CD14-positive monocyte (primary cell): ENCODE results near the gene IL1RAPL1. TPM values are rescaled to one million over a fixed set of nuclear protein-coding genes. Genes with fewer than 3 reads are reported as not detected.

Experiments
- DNase-seq, 3 donors: peaks; one replicate each; pipeline ENCODE4 v3.0.0-alpha.2; 2011 to 2022
- H2AFZ ChIP-seq: 2 replicates; pipeline ENCODE4 v1.6.0; 2012; ENCODE audit warnings: mild to moderate bottlenecking, low read depth, low read length, inconsistent platforms; ENCODE audit not compliant: insufficient read depth, poor library complexity, severe bottlenecking
- H3K27ac ChIP-seq, 2 donors: 1 replicate in 1 of 2; 2 replicates in 1 of 2; pipeline ENCODE4 v1.5.1; 2012 to 2013; ENCODE audit warnings: low read length in 2 of 2, control low read depth in 1 of 2, inconsistent platforms in 1 of 2, low read depth in 1 of 2, mild to moderate bottlenecking in 1 of 2
- H3K27me3 ChIP-seq, 2 donors: one replicate each; pipeline versions ENCODE4 v1.6.0 to v1.6.1; 2011 to 2013; ENCODE audit warnings: low read length in 2 of 2; ENCODE audit not compliant: control insufficient read depth in 2 of 2, insufficient read depth in 2 of 2
- H3K36me3 ChIP-seq, 2 donors: replicated peaks in 1 of 2; 1 replicate in 1 of 2; 2 replicates in 1 of 2; pipeline versions ENCODE4 v1.5.1 to v1.6.1; 2012 to 2013; ENCODE audit warnings: low read length in 2 of 2, control low read depth in 1 of 2, inconsistent platforms in 1 of 2, mild to moderate bottlenecking in 1 of 2; ENCODE audit not compliant: insufficient read depth in 2 of 2, control insufficient read depth in 1 of 2
- H3K4me1 ChIP-seq, 2 donors: 1 replicate in 1 of 2; 2 replicates in 1 of 2; pipeline versions ENCODE4 v1.5.1 to v1.6.1; 2012 to 2013; ENCODE audit warnings: low read length in 2 of 2, control low read depth in 1 of 2, inconsistent platforms in 1 of 2, mild to moderate bottlenecking in 1 of 2, moderate library complexity in 1 of 2; ENCODE audit not compliant: insufficient read depth in 2 of 2, control insufficient read depth in 1 of 2
- H3K4me2 ChIP-seq: replicated peaks from 2 replicates; pipeline ENCODE3; 2012; ENCODE audit warnings: low read length, moderate library complexity, mild to moderate bottlenecking; ENCODE audit not compliant: poor library complexity, severe bottlenecking; ENCODE audit errors: extremely low read depth
- H3K4me3 ChIP-seq, 3 experiments: fragments of 200-600 bp in 1 of 3; sonication (generic) in 1 of 3; replicated peaks in 1 of 3; 1 replicate in 2 of 3; 2 replicates in 1 of 3; pipeline ENCODE4 v1.5.1; 2011 to 2013; ENCODE audit warnings: low read length in 3 of 3, mild to moderate bottlenecking in 3 of 3, control low read depth in 2 of 3, low read depth in 2 of 3, inconsistent platforms in 1 of 3, moderate library complexity in 1 of 3
- H3K79me2 ChIP-seq: 2 replicates; pipeline ENCODE4 v1.6.0; 2012; ENCODE audit warnings: mild to moderate bottlenecking, control low read depth, inconsistent platforms, low read length, moderate library complexity; ENCODE audit not compliant: insufficient read depth
- H3K9ac ChIP-seq: 2 replicates; pipeline ENCODE4 v1.6.0; 2017; ENCODE audit warnings: low read length, mild to moderate bottlenecking; ENCODE audit not compliant: insufficient read depth, poor library complexity, severe bottlenecking
- H3K9me3 ChIP-seq, 2 donors: replicated peaks in 1 of 2; 1 replicate in 1 of 2; 2 replicates in 1 of 2; pipeline versions ENCODE4 v1.5.1 to v1.6.1; 2012 to 2013; ENCODE audit warnings: low read length in 2 of 2, control low read depth in 1 of 2; ENCODE audit not compliant: control insufficient read depth in 1 of 2, insufficient read depth in 1 of 2
- H4K20me1 ChIP-seq: 2 replicates; pipeline ENCODE4 v1.6.0; 2012; ENCODE audit warnings: mild to moderate bottlenecking, low read length, control low read depth, moderate library complexity; ENCODE audit not compliant: insufficient read depth
- H3K27ac Mint-ChIP-seq, 7 donors: one replicate each; pipeline ENCODE4 v1.8.0; 2020; ENCODE audit warnings: mild to moderate bottlenecking in 7 of 7, mixed read lengths in 7 of 7, moderate library complexity in 6 of 7, inconsistent platforms in 2 of 7
- H3K27me3 Mint-ChIP-seq, 3 donors: one replicate each; pipeline ENCODE4 v1.8.0; 2021 to 2022; ENCODE audit warnings: low read depth in 3 of 3, mild to moderate bottlenecking in 3 of 3, mixed read lengths in 3 of 3, moderate library complexity in 3 of 3, inconsistent platforms in 1 of 3
- H3K36me3 Mint-ChIP-seq, 2 donors: one replicate each; pipeline ENCODE4 v1.8.0; 2020; ENCODE audit warnings: mixed read lengths in 2 of 2, inconsistent platforms in 1 of 2, mild to moderate bottlenecking in 1 of 2
- H3K4me1 Mint-ChIP-seq: one replicate; pipeline ENCODE4 v1.8.0; 2020; ENCODE audit warnings: mild to moderate bottlenecking, mixed read lengths
- H3K4me3 Mint-ChIP-seq, 2 donors: one replicate each; pipeline ENCODE4 v1.8.0; 2020; ENCODE audit warnings: mild to moderate bottlenecking in 2 of 2, mixed read lengths in 2 of 2, moderate library complexity in 1 of 2
- H3K9me3 Mint-ChIP-seq, 7 donors: one replicate each; pipeline ENCODE4 v1.8.0; 2020 to 2022; ENCODE audit warnings: mixed read lengths in 7 of 7, mild to moderate bottlenecking in 6 of 7, moderate library complexity in 6 of 7, inconsistent platforms in 2 of 7
- CTCF ChIP-seq: fragments of 200-600 bp; IDR thresholded peaks from one replicate; pipeline ENCODE4 v1.8.0; 2022; ENCODE audit warnings: antibody characterized with exemption, mild to moderate bottlenecking
- whole genome bisulfite sequencing: methylation state at CpG from one replicate; pipeline ENCODE4 v1.1.5; 2013; ENCODE audit warnings: missing lambda C conversion rate; ENCODE audit not compliant: insufficient coverage; 5-methylcytosine and 5-hydroxymethylcytosine counted together
- intact Hi-C, 2 donors: fragments of 100-400 bp; cut with micrococcal nuclease; formaldehyde crosslinking; loops; one replicate each; pipeline versions ENCODE4 v1.15.0 to v1.15.1; 2023
- polyA plus RNA-seq, 3 donors: library from polyadenylated mRNA; depleted of rRNA in 1 of 3; unstranded in 2 of 3; stranded (reverse) in 1 of 3; fragments of 300-500 nt in 2 of 3; fragments of >200 nt in 1 of 3; fragmentation: Illumina TruSeq in 2 of 3; gene quantifications; 1 replicate in 2 of 3; 2 replicates in 1 of 3; pipeline ENCODE4 v1.2.3, GENCODE V29; 2012 to 2021

Gene IL1RAPL1
- polyA plus RNA-seq, 3 donors: not detected

- no CpG with 5 or more reads among the region's 2 CpGs for WGBS
- intact Hi-C loops: no loop called here
- H3K79me2 ChIP-seq: no peaks in the 10 kb centered on the region
- TF ChIP-seq CTCF: no peak
- H3K36me3 Mint-ChIP-seq: no peaks in the 10 kb centered on the region
- no peaks in the 10 kb centered on the region for H3K4me1 ChIP-seq
- no peak overlapping the region for H3K4me2 ChIP-seq
- no peaks in the 10 kb centered on the region for H4K20me1 ChIP-seq
- H3K9me3 Mint-ChIP-seq: no peaks in the 10 kb centered on the region
- H3K9ac ChIP-seq: no peak overlapping the region
- no peaks in the 10 kb centered on the region for H3K4me1 Mint-ChIP-seq
- H3K4me3 Mint-ChIP-seq: no peak overlapping the region
- no peak overlapping the region for H3K27ac ChIP-seq
- no peaks in the 10 kb centered on the region for H3K36me3 ChIP-seq
- no peak overlapping the region for H2AFZ ChIP-seq
- no peak overlapping the region for H3K27ac Mint-ChIP-seq
- no peak for DNase-seq
- H3K9me3 ChIP-seq: no peaks in the 10 kb centered on the region
- H3K27me3 Mint-ChIP-seq: peaks cover 0 to 2% (median 1%) of the 10 kb centered on the region in 3 donors
- H3K4me3 ChIP-seq: no peak overlapping the region
- H3K27me3 ChIP-seq: no peaks in the 10 kb centered on the region
Observed at GRCh38 chrX:29039501-29039900, 452.3 kb downstream of the IL1RAPL1 start.

- intact Hi-C loops: no loop called here
- H3K9ac ChIP-seq: no peak overlapping the region
- no peaks in the 10 kb centered on the region for H3K27me3 ChIP-seq
- H3K4me2 ChIP-seq: no peak overlapping the region
- no peak overlapping the region for H3K27ac Mint-ChIP-seq
- no peak overlapping the region for H2AFZ ChIP-seq
- H3K79me2 ChIP-seq: no peaks in the 10 kb centered on the region
- no peak for DNase-seq
- no peak overlapping the region for H3K4me3 Mint-ChIP-seq
- no peak overlapping the region for H3K27ac ChIP-seq
- no peaks in the 10 kb centered on the region for H4K20me1 ChIP-seq
- H3K4me1 ChIP-seq: no peaks in the 10 kb centered on the region
- H3K27me3 Mint-ChIP-seq: peaks cover 0 to 2% (median 1%) of the 10 kb centered on the region in 3 donors
- no peaks in the 10 kb centered on the region for H3K9me3 Mint-ChIP-seq
- H3K4me3 ChIP-seq: no peak overlapping the region
- no peaks in the 10 kb centered on the region for H3K36me3 ChIP-seq
- H3K36me3 Mint-ChIP-seq: no peaks in the 10 kb centered on the region
- WGBS: no CpG with 5 or more reads among the region's 1 CpG
- H3K4me1 Mint-ChIP-seq: no peaks in the 10 kb centered on the region
- no peaks in the 10 kb centered on the region for H3K9me3 ChIP-seq
- no peak for TF ChIP-seq CTCF
Observed at GRCh38 chrX:29040160-29040559, 452.9 kb downstream of the IL1RAPL1 start.
